HL-60 (cell line): ENCODE results near the gene PPBP.
"Not testable (repeated sequence)": the region's sequence is repeated elsewhere in the genome, so short reads cannot be mapped to it uniquely, and the experiment has no call there.

Experiments used
- DNase-seq, 2 experiments: peaks; one replicate each; pipeline ENCODE4 v3.0.0-alpha.2; 2010 to 2020; ENCODE audit warnings: low read depth in 1 of 2, low spot score in 1 of 2
- H3K27ac ChIP-seq: fragments of 250-450 bp; sonication (Bioruptor Pico); replicated peaks from 2 replicates; pipeline ENCODE4 v1.5.1; 2020; ENCODE audit warnings: mild to moderate bottlenecking, moderate library complexity
- H3K27me3 ChIP-seq: fragments of 250-450 bp; sonication (Bioruptor Pico); 2 replicates; pipeline ENCODE4 v1.5.1; 2021; ENCODE audit warnings: mild to moderate bottlenecking, moderate library complexity; ENCODE audit not compliant: insufficient read depth, poor library complexity, severe bottlenecking
- H3K4me3 ChIP-seq: replicated peaks from 2 replicates; pipeline ENCODE4 v1.5.1; 2011; ENCODE audit warnings: mild to moderate bottlenecking, control low read depth, low read length; ENCODE audit not compliant: insufficient read depth
- GABPA ChIP-seq: IDR thresholded peaks from 2 replicates; pipeline ENCODE4 v1.6.1; 2012; ENCODE audit warnings: low read depth
- POLR2AphosphoS5 ChIP-seq: IDR thresholded peaks from 2 replicates; pipeline ENCODE4 v1.6.1; 2012; ENCODE audit warnings: low read depth
- SPI1 ChIP-seq: IDR thresholded peaks from 2 replicates; pipeline ENCODE4 v1.6.1; 2012; ENCODE audit warnings: low read depth, mild to moderate bottlenecking, borderline replicate concordance
- TF ChIP-seq, protein P1 (sequence below): IDR thresholded peaks from one replicate; pipeline ENCODE4 v1.5.1; 2011; ENCODE audit warnings: low read length, control low read depth, inconsistent platforms; ENCODE audit not compliant: insufficient read depth
- TF ChIP-seq, protein P2 (sequence below): IDR thresholded peaks from 2 replicates; pipeline ENCODE4 v1.6.1; 2012; ENCODE audit warnings: low read depth; ENCODE audit not compliant: insufficient replicate concordance

Gene PPBP

DNA sequence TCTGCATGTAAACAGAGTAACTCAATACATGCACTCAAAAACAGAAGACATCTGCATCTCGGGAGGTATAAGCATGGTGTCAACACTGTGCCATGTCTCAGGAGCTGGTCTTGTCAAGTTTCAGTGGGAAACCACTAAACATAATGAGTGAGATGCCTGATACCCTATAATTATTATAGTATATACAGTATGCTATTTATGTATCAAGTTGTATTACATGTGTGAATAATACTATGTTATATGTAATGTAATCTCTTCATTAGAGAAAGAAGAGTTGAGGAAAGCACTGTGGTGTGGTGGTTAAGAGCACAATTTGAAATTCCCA lies 2.5 kb downstream of the PPBP start:
- Histone ChIP-seq H3K27ac (no peak overlapping the region), H3K27me3 (no peaks in the 10 kb centered on the region), H3K4me3 (no peak overlapping the region)
- DNase-seq: no peak
- TF ChIP-seq, protein P1, sequence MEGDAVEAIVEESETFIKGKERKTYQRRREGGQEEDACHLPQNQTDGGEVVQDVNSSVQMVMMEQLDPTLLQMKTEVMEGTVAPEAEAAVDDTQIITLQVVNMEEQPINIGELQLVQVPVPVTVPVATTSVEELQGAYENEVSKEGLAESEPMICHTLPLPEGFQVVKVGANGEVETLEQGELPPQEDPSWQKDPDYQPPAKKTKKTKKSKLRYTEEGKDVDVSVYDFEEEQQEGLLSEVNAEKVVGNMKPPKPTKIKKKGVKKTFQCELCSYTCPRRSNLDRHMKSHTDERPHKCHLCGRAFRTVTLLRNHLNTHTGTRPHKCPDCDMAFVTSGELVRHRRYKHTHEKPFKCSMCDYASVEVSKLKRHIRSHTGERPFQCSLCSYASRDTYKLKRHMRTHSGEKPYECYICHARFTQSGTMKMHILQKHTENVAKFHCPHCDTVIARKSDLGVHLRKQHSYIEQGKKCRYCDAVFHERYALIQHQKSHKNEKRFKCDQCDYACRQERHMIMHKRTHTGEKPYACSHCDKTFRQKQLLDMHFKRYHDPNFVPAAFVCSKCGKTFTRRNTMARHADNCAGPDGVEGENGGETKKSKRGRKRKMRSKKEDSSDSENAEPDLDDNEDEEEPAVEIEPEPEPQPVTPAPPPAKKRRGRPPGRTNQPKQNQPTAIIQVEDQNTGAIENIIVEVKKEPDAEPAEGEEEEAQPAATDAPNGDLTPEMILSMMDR: no peak
- TF ChIP-seq, protein P2, sequence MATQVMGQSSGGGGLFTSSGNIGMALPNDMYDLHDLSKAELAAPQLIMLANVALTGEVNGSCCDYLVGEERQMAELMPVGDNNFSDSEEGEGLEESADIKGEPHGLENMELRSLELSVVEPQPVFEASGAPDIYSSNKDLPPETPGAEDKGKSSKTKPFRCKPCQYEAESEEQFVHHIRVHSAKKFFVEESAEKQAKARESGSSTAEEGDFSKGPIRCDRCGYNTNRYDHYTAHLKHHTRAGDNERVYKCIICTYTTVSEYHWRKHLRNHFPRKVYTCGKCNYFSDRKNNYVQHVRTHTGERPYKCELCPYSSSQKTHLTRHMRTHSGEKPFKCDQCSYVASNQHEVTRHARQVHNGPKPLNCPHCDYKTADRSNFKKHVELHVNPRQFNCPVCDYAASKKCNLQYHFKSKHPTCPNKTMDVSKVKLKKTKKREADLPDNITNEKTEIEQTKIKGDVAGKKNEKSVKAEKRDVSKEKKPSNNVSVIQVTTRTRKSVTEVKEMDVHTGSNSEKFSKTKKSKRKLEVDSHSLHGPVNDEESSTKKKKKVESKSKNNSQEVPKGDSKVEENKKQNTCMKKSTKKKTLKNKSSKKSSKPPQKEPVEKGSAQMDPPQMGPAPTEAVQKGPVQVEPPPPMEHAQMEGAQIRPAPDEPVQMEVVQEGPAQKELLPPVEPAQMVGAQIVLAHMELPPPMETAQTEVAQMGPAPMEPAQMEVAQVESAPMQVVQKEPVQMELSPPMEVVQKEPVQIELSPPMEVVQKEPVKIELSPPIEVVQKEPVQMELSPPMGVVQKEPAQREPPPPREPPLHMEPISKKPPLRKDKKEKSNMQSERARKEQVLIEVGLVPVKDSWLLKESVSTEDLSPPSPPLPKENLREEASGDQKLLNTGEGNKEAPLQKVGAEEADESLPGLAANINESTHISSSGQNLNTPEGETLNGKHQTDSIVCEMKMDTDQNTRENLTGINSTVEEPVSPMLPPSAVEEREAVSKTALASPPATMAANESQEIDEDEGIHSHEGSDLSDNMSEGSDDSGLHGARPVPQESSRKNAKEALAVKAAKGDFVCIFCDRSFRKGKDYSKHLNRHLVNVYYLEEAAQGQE: no peak
- no peak for TF ChIP-seq GABPA
- TF ChIP-seq SPI1: no peak
- no peak for TF ChIP-seq POLR2AphosphoS5

DNA sequence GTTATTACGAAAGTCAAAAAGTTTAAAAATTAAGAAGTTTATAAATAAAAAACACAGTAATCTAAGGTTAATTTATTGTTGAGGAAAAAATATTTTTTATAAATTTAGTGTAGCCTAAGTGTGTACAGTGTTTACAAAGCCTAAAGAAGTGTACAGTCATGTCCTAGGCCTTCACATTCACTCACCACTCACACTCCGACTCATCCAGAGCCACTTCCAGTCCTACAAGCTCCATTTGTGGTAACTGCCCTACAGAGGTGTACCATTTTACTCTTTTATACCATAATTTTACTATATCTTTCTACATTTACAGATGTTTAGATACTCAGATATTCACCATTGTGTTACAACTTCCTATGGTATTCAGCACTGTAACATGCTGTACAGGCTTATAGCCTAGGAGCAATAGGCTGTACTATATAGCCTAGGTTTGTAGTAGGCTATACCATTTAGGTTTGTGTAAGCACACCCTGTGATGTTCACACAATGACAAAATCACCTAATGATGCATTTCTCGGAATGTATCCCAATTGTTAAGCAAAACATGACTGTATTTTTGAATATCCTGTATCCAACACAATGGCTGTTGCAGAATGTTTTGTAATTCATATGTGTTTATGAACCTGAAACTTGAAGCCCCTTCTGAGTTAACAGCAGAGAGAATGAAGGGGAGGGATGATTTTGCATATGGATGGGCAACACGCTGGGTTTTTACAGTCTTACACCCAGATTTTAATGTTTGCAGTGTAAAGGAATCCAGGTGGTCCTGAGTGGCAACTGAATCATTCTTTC lies 3.1 kb downstream of the PPBP start:
- no peak for DNase-seq
- no peaks in the 10 kb centered on the region for H3K27me3 ChIP-seq
- no peak overlapping the region for H3K4me3 ChIP-seq
- TF ChIP-seq POLR2AphosphoS5: no peak
- no peak for TF ChIP-seq GABPA
- TF ChIP-seq, protein P1: no peak
- TF ChIP-seq, protein P2: no peak
- TF ChIP-seq SPI1: no peak
- no peak overlapping the region for H3K27ac ChIP-seq

DNA sequence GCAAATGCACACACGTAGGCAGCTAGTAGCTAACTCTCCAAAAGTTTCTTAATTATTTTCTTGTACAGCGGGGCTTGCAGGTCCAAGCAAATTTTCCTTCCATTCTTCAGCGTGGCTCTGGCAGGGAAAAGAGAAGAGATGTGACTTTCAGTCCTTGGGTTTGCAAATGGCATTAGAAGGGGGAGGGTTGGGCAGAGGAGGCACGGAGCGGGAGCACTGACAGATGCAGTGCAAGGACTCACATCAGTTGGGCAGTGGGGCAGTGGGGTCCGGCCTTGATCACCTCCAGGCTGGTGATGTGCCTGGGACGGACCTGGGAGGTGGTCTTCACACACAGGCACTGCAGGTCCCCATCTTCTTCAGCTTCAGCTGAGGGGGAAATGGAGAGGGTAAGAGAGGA lies 6.8 kb downstream of the PPBP start:
- H3K27ac ChIP-seq: not testable (repeated sequence)

DNA sequence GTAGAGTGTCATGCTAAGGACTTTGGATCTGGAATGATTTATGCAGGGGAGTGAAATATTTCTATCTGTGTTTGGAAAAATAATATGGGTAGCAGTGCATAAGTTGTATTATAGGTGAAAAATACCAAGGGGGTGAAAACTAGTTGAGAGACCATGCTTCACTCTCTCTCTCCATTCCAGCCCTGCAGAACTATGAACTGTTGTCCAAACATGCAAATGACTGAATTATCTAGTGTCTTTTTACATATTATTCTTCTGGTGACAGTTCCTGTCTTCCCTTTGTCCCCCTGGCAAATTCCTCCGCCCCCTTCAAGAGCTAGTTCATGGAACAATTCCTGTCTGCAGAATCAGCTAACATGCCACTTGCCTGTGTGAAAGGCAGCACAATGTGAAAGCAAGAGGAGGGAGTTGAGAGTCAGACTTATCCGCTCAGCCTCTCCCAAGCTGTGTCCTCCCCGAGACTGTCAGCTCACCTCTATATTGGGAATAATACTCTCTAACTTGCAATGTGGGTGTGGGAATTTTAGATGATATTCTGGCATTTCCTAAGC lies 8.5 kb downstream of the PPBP start:
- TF ChIP-seq, protein P2: no peak
- TF ChIP-seq POLR2AphosphoS5 (no peak), SPI1 (no peak), GABPA (no peak)
- TF ChIP-seq, protein P1: no peak
- H3K27ac ChIP-seq: no peak overlapping the region
- H3K4me3 ChIP-seq: no peak overlapping the region
- DNase-seq: no peak
- no peaks in the 10 kb centered on the region for H3K27me3 ChIP-seq

More for the DNA sequence above, 6.8 kb downstream of the PPBP start:
- DNase-seq, H3K4me3 ChIP-seq, H3K27me3 ChIP-seq: not testable (repeated sequence)
